Measurements from ENCODE around the gene SLC6A4.

The SLC6A4 gene

DNA sequence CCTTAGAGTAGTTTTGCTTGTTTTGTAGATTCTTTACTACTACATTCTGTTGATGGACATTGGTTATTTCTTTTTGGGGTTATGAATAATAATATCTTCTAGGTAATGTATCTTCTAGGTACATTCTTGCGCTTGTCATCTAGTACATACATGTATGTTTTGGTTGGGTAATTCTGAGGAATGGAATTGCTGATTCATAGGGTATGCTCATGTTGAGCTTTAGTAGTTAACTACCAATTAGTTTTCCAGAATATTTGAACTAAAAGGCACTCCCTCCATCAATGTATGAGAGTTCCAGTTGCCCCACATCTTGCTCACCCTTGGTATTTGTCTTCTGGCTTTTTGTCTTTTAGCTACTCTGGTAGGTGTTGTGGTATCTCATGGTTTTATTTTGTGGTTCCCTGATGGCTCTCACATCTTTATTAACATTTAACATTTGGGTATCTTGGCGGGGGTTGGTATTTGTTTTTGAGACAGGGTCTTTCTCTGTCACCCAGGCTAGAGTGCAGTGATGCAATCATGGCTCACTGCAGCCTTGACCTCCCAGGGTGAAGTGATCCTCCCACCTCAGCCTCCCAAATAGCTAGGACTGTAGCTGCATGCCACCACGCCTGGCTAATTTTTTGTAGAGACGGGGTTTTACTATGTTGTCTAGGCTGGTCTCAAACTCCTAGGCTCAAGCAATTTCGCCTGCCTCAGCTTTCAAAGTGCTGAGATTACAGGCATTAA is 47.1 kb downstream of the SLC6A4 start:
- DNase-seq (ENCODE audit: low read depth): no peak
- no peak for TF ChIP-seq CTCF (conservative IDR thresholded peaks at IDR 0.05; ENCODE audit: low read depth, low read length)

DNA sequence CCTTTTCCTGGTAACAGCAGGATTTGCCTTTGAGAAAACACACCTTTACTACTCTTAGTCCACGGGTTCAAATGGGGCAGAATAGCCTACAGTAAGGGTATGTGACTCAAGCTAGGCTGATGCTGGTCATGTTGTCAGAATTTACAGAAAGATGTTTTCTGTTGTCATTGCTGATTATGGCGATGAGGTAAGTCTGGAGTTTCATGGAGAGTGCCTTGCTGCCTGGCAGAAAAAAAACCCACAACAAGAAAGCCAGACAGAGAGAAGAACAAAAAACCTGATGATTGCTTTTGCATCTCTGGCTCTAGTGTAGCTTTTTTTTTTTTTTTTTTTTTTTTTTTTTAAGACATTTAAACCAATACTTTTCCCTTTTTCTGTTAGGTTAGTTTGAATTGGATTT is 47.9 kb downstream of the SLC6A4 start:
- DNase-seq (ENCODE audit: low read depth): no peak
- H3K4me3 ChIP-seq (ENCODE audit: low read depth, low read length): no peak overlapping the region
- TF ChIP-seq CTCF (conservative IDR thresholded peaks at IDR 0.05; ENCODE audit: low read depth, low read length): no peak

More for the DNA sequence above, 47.1 kb downstream of the SLC6A4 start:
- no peak overlapping the region for H3K4me3 ChIP-seq (ENCODE audit: low read depth, low read length)

DNA sequence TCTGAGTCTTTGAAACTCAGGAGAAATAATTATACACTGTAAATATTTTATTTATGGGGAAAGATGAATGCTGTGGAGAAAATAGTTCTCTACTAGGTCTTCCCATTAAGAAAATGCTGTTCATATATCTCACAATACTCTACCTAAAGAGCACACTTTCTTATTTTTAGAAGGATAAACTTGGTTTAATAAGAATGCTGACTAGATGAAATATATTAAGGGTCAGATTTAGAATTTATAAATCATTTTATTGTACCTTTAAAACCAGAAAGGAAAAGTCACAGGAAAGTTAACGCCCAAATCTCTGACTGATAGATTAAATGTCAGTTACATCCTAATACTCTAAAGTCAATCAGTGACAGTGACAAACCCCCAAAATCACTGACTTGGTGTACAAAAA is 48.7 kb downstream of the SLC6A4 start:
- no peak for TF ChIP-seq CTCF (conservative IDR thresholded peaks at IDR 0.05; ENCODE audit: low read depth, low read length)
- no peak for DNase-seq (ENCODE audit: low read depth)
- H3K4me3 ChIP-seq (ENCODE audit: low read depth, low read length): no peak overlapping the region

DNA sequence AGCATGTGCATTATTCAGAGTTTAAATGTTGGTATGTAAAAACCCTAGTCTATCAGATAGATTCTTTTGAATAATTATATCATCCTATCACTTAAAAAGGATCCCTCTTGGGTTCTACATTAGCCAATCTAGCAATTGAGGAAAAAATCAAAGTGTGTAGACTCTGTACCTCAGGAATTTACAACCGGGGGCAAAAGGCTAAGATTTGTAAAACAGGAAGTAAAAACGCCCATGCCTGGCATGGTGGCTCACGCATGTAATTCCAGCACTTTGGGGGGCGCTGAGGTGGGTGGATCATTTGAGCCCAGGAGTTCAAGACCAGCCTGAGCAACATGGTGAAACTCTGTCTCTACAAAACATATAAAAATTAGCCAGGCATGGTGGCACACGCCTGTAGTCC is 58.6 kb downstream of the SLC6A4 start:
- H3K4me3 ChIP-seq (ENCODE audit: low read depth, low read length): no peak overlapping the region
- DNase-seq (ENCODE audit: low read depth): no peak

DNA sequence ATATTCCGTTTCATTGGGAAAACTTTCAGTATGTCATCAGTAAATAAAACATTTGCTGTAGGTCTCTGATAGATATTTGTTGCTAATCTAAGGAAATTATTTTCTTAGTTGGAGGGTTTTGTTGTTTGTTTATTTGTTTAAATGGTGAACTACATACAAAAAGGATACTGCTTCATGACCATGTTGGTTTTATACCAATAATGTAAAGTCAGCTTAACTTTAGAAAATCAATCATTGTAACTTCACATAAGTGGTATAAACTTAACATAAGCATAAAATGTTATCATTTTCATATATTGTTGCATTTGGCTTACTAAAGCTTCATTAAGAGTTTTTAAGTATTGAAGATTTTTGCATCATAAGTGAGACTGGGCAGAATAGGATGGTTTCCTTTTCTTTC is 60.9 kb downstream of the SLC6A4 start:
- no peak overlapping the region for H3K4me3 ChIP-seq (ENCODE audit: low read depth, low read length)
- DNase-seq (ENCODE audit: low read depth): no peak

More for the DNA sequence above, 58.6 kb downstream of the SLC6A4 start:
- no peak for TF ChIP-seq CTCF (conservative IDR thresholded peaks at IDR 0.05; ENCODE audit: low read depth, low read length)

GRCh38 chr17:30173649-30174048 is 61.8 kb downstream of the SLC6A4 start:
- no peak for DNase-seq (ENCODE audit: low read depth)
- no peak for TF ChIP-seq CTCF (conservative IDR thresholded peaks at IDR 0.05; ENCODE audit: low read depth, low read length)
- no peak overlapping the region for H3K4me3 ChIP-seq (ENCODE audit: low read depth, low read length)

More for the DNA sequence above, 60.9 kb downstream of the SLC6A4 start:
- TF ChIP-seq CTCF (conservative IDR thresholded peaks at IDR 0.05; ENCODE audit: low read depth, low read length): no peak

GRCh38 chr17:30172560-30172959 is 62.9 kb downstream of the SLC6A4 start:
- H3K4me3 ChIP-seq (ENCODE audit: low read depth, low read length): no peak overlapping the region
- DNase-seq (ENCODE audit: low read depth): no peak
- TF ChIP-seq CTCF (conservative IDR thresholded peaks at IDR 0.05; ENCODE audit: low read depth, low read length): no peak
